H1 (cell line): ENCODE measurements around the gene TBC1D9B. TPM values are rescaled to one million over a fixed set of nuclear protein-coding genes. Genes with fewer than 3 reads are reported as not detected.

Source experiments
- CTCF ChIA-PET: fragments of 300-600 bp; sonication (Branson Sonifier 250); formaldehyde crosslinking; loops from one replicate; lab custom pipeline; 2021; ENCODE audit not compliant: partially characterized antibody; lab: Charles Lee
- POLR2A ChIA-PET: fragments of 300-600 bp; sonication (Branson Sonifier 250); formaldehyde crosslinking; loops from one replicate; lab custom pipeline; 2021; ENCODE audit warnings: inconsistent platforms; ENCODE audit not compliant: partially characterized antibody; lab: Charles Lee
- DNase-seq, 2 experiments: peaks; one replicate each; pipeline versions ENCODE4 v3.0.0 to v3.0.0-alpha.2; 2010 to 2022; ENCODE audit warnings: low spot score in 2 of 2, low read depth in 1 of 2, mixed read lengths in 1 of 2
- FAIRE-seq: peaks from 2 replicates; lab custom pipeline; 2011; peaks lifted over from hg19 to GRCh38; lab: Jason Lieb, UNC
- H2AFZ ChIP-seq: 2 replicates; pipeline ENCODE4 v1.8.1; 2012; ENCODE audit warnings: low read length, inconsistent platforms
- H2AK5ac ChIP-seq: 2 replicates; pipeline ENCODE4 v1.6.1; 2013; ENCODE audit warnings: low read depth, low read length
- H2BK120ac ChIP-seq: replicated peaks from 2 replicates; pipeline ENCODE3; 2013; ENCODE audit warnings: low read depth, low read length, inconsistent platforms
- H2BK12ac ChIP-seq: 2 replicates; pipeline ENCODE4 v1.6.1; 2013; ENCODE audit warnings: low read depth, low read length
- H2BK15ac ChIP-seq: 2 replicates; pipeline ENCODE4 v1.6.1; 2013; ENCODE audit warnings: low read length
- H2BK20ac ChIP-seq: 2 replicates; pipeline ENCODE4 v1.6.1; 2013; ENCODE audit warnings: low read length
- H2BK5ac ChIP-seq: 2 replicates; pipeline ENCODE4 v1.6.1; 2013; ENCODE audit warnings: low read depth, low read length
- H3K14ac ChIP-seq: 2 replicates; pipeline ENCODE4 v1.6.1; 2013; ENCODE audit warnings: inconsistent platforms; ENCODE audit not compliant: insufficient read length
- H3K18ac ChIP-seq: 2 replicates; pipeline ENCODE4 v1.6.1; 2013; ENCODE audit warnings: low read length; ENCODE audit errors: extremely low read depth
- H3K23ac ChIP-seq: 2 replicates; pipeline ENCODE4 v1.6.1; 2013; ENCODE audit warnings: inconsistent platforms; ENCODE audit not compliant: insufficient read length
- H3K23me2 ChIP-seq: 2 replicates; pipeline ENCODE4 v1.6.1; 2013; ENCODE audit warnings: low read depth, low read length
- H3K27ac ChIP-seq: 2 replicates; pipeline ENCODE4 v1.6.1; 2011; ENCODE audit warnings: low read depth, low read length, inconsistent platforms
- H3K27me3 ChIP-seq, 4 experiments: replicated peaks in 1 of 4; 1 replicate in 1 of 4; 2 replicates in 3 of 4; pipeline versions ENCODE4 v1.6.1 to v1.8.1; 2011 to 2013; ENCODE audit warnings: low read length in 3 of 4, mild to moderate bottlenecking in 3 of 4, inconsistent platforms in 2 of 4, mixed read lengths in 2 of 4, moderate library complexity in 1 of 4; ENCODE audit not compliant: control insufficient read depth in 3 of 4, insufficient read depth in 3 of 4; ENCODE audit errors: extremely low read depth in 1 of 4
- H3K36me3 ChIP-seq, 4 experiments: 2 replicates each; pipeline versions ENCODE4 v1.6.1 to v1.8.1; 2011 to 2013; ENCODE audit warnings: mild to moderate bottlenecking in 4 of 4, low read length in 3 of 4, moderate library complexity in 2 of 4, control low read depth in 1 of 4, inconsistent platforms in 1 of 4; ENCODE audit not compliant: insufficient read depth in 4 of 4, control insufficient read depth in 2 of 4
- H3K4ac ChIP-seq: replicated peaks from 2 replicates; pipeline ENCODE3; 2013; ENCODE audit warnings: low read length, low read depth, mixed read lengths, inconsistent platforms; ENCODE audit not compliant: insufficient read length
- H3K4me1 ChIP-seq, 4 experiments: replicated peaks in 1 of 4; 1 replicate in 1 of 4; 2 replicates in 3 of 4; pipeline versions ENCODE4 v1.6.1 to v1.8.1; 2011 to 2013; ENCODE audit warnings: low read length in 3 of 4, inconsistent platforms in 2 of 4, mixed read lengths in 1 of 4; ENCODE audit not compliant: insufficient read depth in 4 of 4, control insufficient read depth in 3 of 4
- H3K4me2 ChIP-seq, 2 experiments: 2 replicates each; pipeline versions ENCODE4 v1.6.1 to v1.8.1; 2011 to 2013; ENCODE audit warnings: low read depth in 2 of 2, low read length in 2 of 2, control low read depth in 1 of 2, inconsistent platforms in 1 of 2, mild to moderate bottlenecking in 1 of 2; ENCODE audit not compliant: insufficient read depth in 1 of 2
- H3K4me3 ChIP-seq, 4 experiments: fragments of 200-600, 300-600 bp in 1 of 4; sonication (generic), shearing (Covaris generic), sonication (Bioruptor Twin) in 1 of 4; 2 replicates each; pipeline versions ENCODE4 v1.5.1 to v1.8.1; 2011 to 2016; ENCODE audit warnings: low read length in 4 of 4, low read depth in 3 of 4, control low read depth in 2 of 4, inconsistent platforms in 2 of 4, mild to moderate bottlenecking in 2 of 4, mixed read lengths in 1 of 4, moderate library complexity in 1 of 4; ENCODE audit not compliant: insufficient read depth in 2 of 4; ENCODE audit errors: extremely low read depth in 1 of 4
- H3K56ac ChIP-seq: replicated peaks from 2 replicates; pipeline ENCODE3; 2013; ENCODE audit warnings: low read depth, mild to moderate bottlenecking, mixed read lengths, low read length, inconsistent platforms; ENCODE audit not compliant: insufficient read length
- H3K79me1 ChIP-seq: 2 replicates; pipeline ENCODE4 v1.6.1; 2013; ENCODE audit warnings: low read depth, low read length, control low read depth
- H3K79me2 ChIP-seq, 2 experiments: 2 replicates each; pipeline versions ENCODE4 v1.6.1 to v1.8.1; 2012 to 2013; ENCODE audit warnings: low read length in 2 of 2, mild to moderate bottlenecking in 2 of 2, inconsistent platforms in 1 of 2; ENCODE audit not compliant: insufficient read depth in 2 of 2, control insufficient read depth in 1 of 2
- H3K9ac ChIP-seq, 4 experiments: replicated peaks in 1 of 4; 1 replicate in 1 of 4; 2 replicates in 3 of 4; pipeline versions ENCODE4 v1.6.1 to v1.8.1; 2011 to 2013; ENCODE audit warnings: low read depth in 3 of 4, low read length in 3 of 4, control low read depth in 2 of 4, mild to moderate bottlenecking in 2 of 4, moderate library complexity in 2 of 4, inconsistent platforms in 1 of 4; ENCODE audit errors: extremely low read depth in 1 of 4
- H3K9me3 ChIP-seq, 2 experiments: 2 replicates each; pipeline versions ENCODE4 v1.6.1 to v1.8.1; 2012 to 2013; ENCODE audit warnings: mild to moderate bottlenecking in 2 of 2, moderate library complexity in 2 of 2, control low read depth in 1 of 2, inconsistent platforms in 1 of 2, low read depth in 1 of 2, low read length in 1 of 2, mixed read lengths in 1 of 2; ENCODE audit not compliant: insufficient read depth in 2 of 2
- H4K20me1 ChIP-seq, 2 experiments: replicated peaks in 1 of 2; 2 replicates each; pipeline versions ENCODE3 to v1.8.1; 2011 to 2013; ENCODE audit warnings: inconsistent platforms in 2 of 2, low read length in 2 of 2, mild to moderate bottlenecking in 1 of 2; ENCODE audit not compliant: insufficient read depth in 2 of 2, control insufficient read depth in 1 of 2
- H4K5ac ChIP-seq: 2 replicates; pipeline ENCODE4 v1.6.1; 2013; ENCODE audit warnings: low read length, low read depth, mixed read lengths, inconsistent platforms; ENCODE audit not compliant: insufficient read length
- H4K8ac ChIP-seq: 2 replicates; pipeline ENCODE4 v1.8.0; 2013; ENCODE audit warnings: mild to moderate bottlenecking, moderate library complexity, low read length, inconsistent platforms; ENCODE audit not compliant: insufficient read depth; ENCODE audit errors: extremely low read depth
- H4K91ac ChIP-seq: replicated peaks from 2 replicates; pipeline ENCODE3; 2013; ENCODE audit warnings: low read length, mixed read lengths, inconsistent platforms; ENCODE audit not compliant: insufficient read length
- CTCF ChIP-seq, 3 experiments: IDR thresholded peaks; 1 replicate in 2 of 3; 2 replicates in 1 of 3; pipeline versions ENCODE4 v1.5.1 to v1.6.1; 2011; ENCODE audit warnings: low read length in 3 of 3, mild to moderate bottlenecking in 3 of 3, inconsistent platforms in 2 of 3, low read depth in 1 of 3, moderate library complexity in 1 of 3; ENCODE audit not compliant: insufficient read depth in 1 of 3; ENCODE audit errors: control extremely low read depth in 1 of 3
- E2F6 ChIP-seq: IDR thresholded peaks from 2 replicates; pipeline ENCODE4 v1.6.1; 2012; ENCODE audit warnings: inconsistent platforms
- MAX ChIP-seq: IDR thresholded peaks from 2 replicates; pipeline ENCODE4 v1.6.1; 2012; ENCODE audit warnings: inconsistent platforms
- SIN3A ChIP-seq, 2 experiments: IDR thresholded peaks in 1 of 2; conservative IDR thresholded peaks in 1 of 2; 2 replicates each; pipeline ENCODE4 v1.6.1; 2011 to 2012; ENCODE audit warnings: low read length in 2 of 2, improper control_type of control experiment in 1 of 2, low read depth in 1 of 2, mild to moderate bottlenecking in 1 of 2
- TBP ChIP-seq: IDR thresholded peaks from 2 replicates; pipeline ENCODE4 v1.6.1; 2011; ENCODE audit warnings: low read depth, low read length, improper control_type of control experiment
- TCF12 ChIP-seq: IDR thresholded peaks from 2 replicates; pipeline ENCODE4 v1.6.1; 2011; ENCODE audit warnings: low read depth, mild to moderate bottlenecking, low read length
- WGBS, 2 experiments: shearing (Covaris generic) in 1 of 2; methylation state at CpG; one replicate each; pipeline versions ENCODE4 v1.1.6 to v1.1.7; 2013 to 2015; ENCODE audit warnings: low lambda C conversion rate in 2 of 2, mixed read lengths in 2 of 2, inconsistent platforms in 1 of 2, low coverage in 1 of 2, missing lambda C conversion rate in 1 of 2; ENCODE audit not compliant: insufficient replicate concordance in 2 of 2, insufficient coverage in 1 of 2, insufficient read length in 1 of 2; ENCODE audit errors: extremely low coverage in 1 of 2, missing lambda C conversion rate in 1 of 2; 5-methylcytosine and 5-hydroxymethylcytosine counted together
- polyA plus RNA-seq, 7 experiments: library from polyadenylated mRNA; depleted of rRNA in 3 of 7; stranded (reverse) in 5 of 7; unstranded in 2 of 7; fragments of >200 nt in 5 of 7; fragments of 200-250 nt in 2 of 7; gene quantifications; 1 replicate in 5 of 7; 2 replicates in 1 of 7; 4 replicates in 1 of 7; pipeline versions ENCODE4 v1.2.1 to v1.2.3, GENCODE V29; 2011 to 2013; ENCODE audit warnings: missing spikeins in 2 of 7, mixed read lengths in 2 of 7
- total RNA-seq: library from RNA; stranded (reverse); fragmentation: NEBNext Ultra II Directional; extraction: Animal tissue kit (Norgen Biotek cat#: 25700); gene quantifications from 2 replicates; pipeline ENCODE4 v1.2.1, GENCODE V29; 2021

TBC1D9B gene
- total and polyA plus RNA-seq, 2 of the 8 experiments (the other 6 are each of a cell fraction or from before 2014, with no cell fraction given): 33.6 to 57.1 TPM

- no peak overlapping the region for H3K18ac ChIP-seq
- 73% methylated on average over 16 of the region's 16 CpGs; no CpG with 5 or more reads in 1 of the 2 experiments for WGBS, 2 experiments
- H2BK5ac ChIP-seq: no peak overlapping the region
- H3K23ac ChIP-seq: no peak overlapping the region
- H3K27ac ChIP-seq: no peak overlapping the region
- FAIRE-seq (no peak), DNase-seq (peak; percentile 47 to 82)
- H3K9me3 ChIP-seq: no peaks in the 10 kb centered on the region; a peak in 1 of 4 replicates
- no peak overlapping the region for H3K14ac ChIP-seq
- peaks cover 4% of the 10 kb centered on the region for H3K79me1 ChIP-seq
- peak overlapping the region; percentile 28; the same call in 1 of the 2 replicates for H4K8ac ChIP-seq
- ChIA-PET POLR2A (no interaction called here), CTCF (interaction anchor here (0.7 to 3.5 kb wide), 19 partner anchors 9 to 230 kb away, joined by 3 to 24 read pairs (median 4); no protein-coding TSS in a partner anchor)
- no peak overlapping the region for H3K9ac ChIP-seq
- no peak overlapping the region for H2AK5ac ChIP-seq
- H3K56ac ChIP-seq: no peak overlapping the region
- H2BK12ac ChIP-seq: no peak overlapping the region
- no peak overlapping the region for H4K5ac ChIP-seq
- peaks cover 7% of the 10 kb centered on the region; the same call in 1 of the 2 replicates for H3K23me2 ChIP-seq
- H3K4ac ChIP-seq: no peak overlapping the region
- no peak overlapping the region for H2AFZ ChIP-seq
- H3K4me1 ChIP-seq: peaks cover 0 to 7% (median 4%) of the 10 kb centered on the region in 4 experiments; a peak in 5 of 7 replicates
- peaks cover 0 to 2% of the 10 kb centered on the region in 2 experiments; a peak in 1 of 4 replicates for H3K79me2 ChIP-seq
- H3K4me3 ChIP-seq: no peak overlapping the region
- peaks cover 0 to 13% of the 10 kb centered on the region in 2 experiments for H4K20me1 ChIP-seq
- H2BK20ac ChIP-seq: no peak overlapping the region
- H2BK15ac ChIP-seq: no peak overlapping the region
- H3K4me2 ChIP-seq: peak overlapping the region in 1 of 2 experiments; percentile 82; a peak in 1 of 4 replicates
- H4K91ac ChIP-seq: no peak overlapping the region
- peaks cover 0 to 3% (median 0%) of the 10 kb centered on the region in 4 experiments; a peak in 3 of 8 replicates for H3K36me3 ChIP-seq
- no peak overlapping the region for H2BK120ac ChIP-seq
- peaks cover 0 to 6% (median 0%) of the 10 kb centered on the region in 4 experiments; a peak in 2 of 7 replicates for H3K27me3 ChIP-seq
- TF ChIP-seq CTCF (IDR thresholded peaks at IDR 0.05; ENCODE audit: control extremely low read depth in 1 of 3, insufficient read depth in 1 of 3, low read depth in 1 of 3, low read length in 3 of 3) (peak in 2 of 3 experiments; percentile 76 to 80; a peak in 3 of 4 replicates), MAX (peak; percentile 48; the same call in 1 of the 2 replicates), TCF12 (no peak), E2F6 (no peak), TBP (no peak), SIN3A (conservative IDR thresholded peaks at IDR 0.05 in 1 of 2, IDR thresholded peaks at IDR 0.05 in 1 of 2; ENCODE audit: low read depth in 1 of 2, low read length in 2 of 2) (0 out of 4 replicates have a peak, but pooled peaks of 1 of the 2 experiments have one; percentile 25)
These were observed 831 bp upstream of the TBC1D9B start for GRCh38 chr5:179908528-179908927.
